Activated T-cell treated with anti-CD3 and anti-CD28 coated beads, Interleukin-2, amount 50 U/mL, for 72 hours (primary cell): ENCODE data around the gene ADARB2. TPM values are rescaled to one million over a fixed set of nuclear protein-coding genes. Genes with fewer than 3 reads are reported as not detected.
"Not testable (repeated sequence)": the region's sequence is repeated elsewhere in the genome, so short reads cannot be mapped to it uniquely, and the experiment has no call there.

Source experiments
- ATAC-seq, 2 donors: fragments of 150-1000 bp; cut with Tn5 transposase; replicated peaks in 1 of 2; 2 replicates each; pipeline ENCODE4 v1.10.0; 2021; ENCODE audit warnings: moderate library complexity in 2 of 2, mild to moderate bottlenecking in 1 of 2
- DNase-seq, 2 donors: peaks; one replicate each; pipeline ENCODE4 v3.0.0; 2021 to 2022; ENCODE audit warnings: mixed read lengths in 1 of 2
- H3K27ac Mint-ChIP-seq: one replicate; pipeline ENCODE4 v1.8.0; 2022; ENCODE audit warnings: mild to moderate bottlenecking, moderate library complexity, mixed read lengths
- H3K27me3 Mint-ChIP-seq: one replicate; pipeline ENCODE4 v1.8.0; 2022; ENCODE audit warnings: low read depth, mixed read lengths
- H3K36me3 Mint-ChIP-seq, 2 donors: one replicate each; pipeline ENCODE4 v1.8.0; 2022; ENCODE audit warnings: mixed read lengths in 2 of 2, mild to moderate bottlenecking in 1 of 2; ENCODE audit not compliant: insufficient read depth in 2 of 2
- H3K4me1 Mint-ChIP-seq: one replicate; pipeline ENCODE4 v1.8.0; 2022; ENCODE audit warnings: low read depth, mixed read lengths
- H3K4me3 Mint-ChIP-seq, 2 donors: one replicate each; pipeline ENCODE4 v1.8.0; 2022; ENCODE audit warnings: mild to moderate bottlenecking in 2 of 2, mixed read lengths in 2 of 2, moderate library complexity in 2 of 2
- H3K9me3 Mint-ChIP-seq, 2 donors: one replicate each; pipeline ENCODE4 v1.8.0; 2022; ENCODE audit warnings: mixed read lengths in 2 of 2
- total RNA-seq, 2 donors: library from RNA; stranded (reverse); gene quantifications; one replicate each; pipeline ENCODE4 v1.2.3, GENCODE V29; 2022

Gene ADARB2
- total RNA-seq, 2 donors from 2014 or later = 0.60 to 2.0 TPM

- not testable (repeated sequence) for DNase-seq, H3K36me3 Mint-ChIP-seq, ATAC-seq, H3K9me3 Mint-ChIP-seq, H3K27ac Mint-ChIP-seq, H3K27me3 Mint-ChIP-seq, H3K4me3 Mint-ChIP-seq, H3K4me1 Mint-ChIP-seq
Measured at GRCh38 chr10:1617376-1618317, 119.7 kb downstream of the ADARB2 start.

- DNase-seq, H3K9me3 Mint-ChIP-seq, H3K27ac Mint-ChIP-seq, H3K36me3 Mint-ChIP-seq, ATAC-seq, H3K4me3 Mint-ChIP-seq, H3K4me1 Mint-ChIP-seq, H3K27me3 Mint-ChIP-seq: not testable (repeated sequence)
Measured at GRCh38 chr10:1616701-1617100, 120.6 kb downstream of the ADARB2 start.

GRCh38 chr10:1615186-1615954 lies 122.0 kb downstream of the ADARB2 start:
- peaks cover 0 to 5% of the 10 kb centered on the region in 2 donors for H3K36me3 Mint-ChIP-seq
- H3K27me3 Mint-ChIP-seq = peaks cover 9% of the 10 kb centered on the region
- no peak for ATAC-seq

GRCh38 chr10:1613511-1613910 lies 123.8 kb downstream of the ADARB2 start:
- Mint-ChIP-seq H3K4me1 (peaks cover 2% of the 10 kb centered on the region), H3K9me3 (no peaks in the 10 kb centered on the region), H3K27me3 (peaks cover 19% of the 10 kb centered on the region), H3K27ac (no peak overlapping the region), H3K36me3 (peaks cover 0 to under 1% of the 10 kb centered on the region in 2 donors), H3K4me3 (no peak overlapping the region)
- DNase-seq (no peak), ATAC-seq (no peak)

More at GRCh38 chr10:1615186-1615954, 122.0 kb downstream of the ADARB2 start:
- Mint-ChIP-seq H3K27ac (no peak overlapping the region), H3K4me1 (no peaks in the 10 kb centered on the region), H3K4me3 (no peak overlapping the region), H3K9me3 (peaks cover 3 to 5% of the 10 kb centered on the region in 2 donors)
- no peak for DNase-seq

- no peak for ATAC-seq
- H3K36me3 Mint-ChIP-seq = no peaks in the 10 kb centered on the region
- no peak for DNase-seq
- H3K27ac Mint-ChIP-seq = no peak overlapping the region
- H3K4me1 Mint-ChIP-seq = peaks cover 8% of the 10 kb centered on the region
- H3K27me3 Mint-ChIP-seq = peaks cover 25% of the 10 kb centered on the region
- no peaks in the 10 kb centered on the region for H3K9me3 Mint-ChIP-seq
- H3K4me3 Mint-ChIP-seq = no peak overlapping the region
Measured at GRCh38 chr10:1612908-1613307, 124.4 kb downstream of the ADARB2 start.

GRCh38 chr10:1611936-1612550 lies 125.3 kb downstream of the ADARB2 start:
- ATAC-seq (no peak), DNase-seq (no peak)
- peaks cover 28% of the 10 kb centered on the region for H3K27me3 Mint-ChIP-seq
- no peaks in the 10 kb centered on the region for H3K9me3 Mint-ChIP-seq
- peaks cover 10% of the 10 kb centered on the region for H3K4me1 Mint-ChIP-seq
- H3K4me3 Mint-ChIP-seq = no peak overlapping the region
- no peaks in the 10 kb centered on the region for H3K36me3 Mint-ChIP-seq
- no peak overlapping the region for H3K27ac Mint-ChIP-seq

GRCh38 chr10:1610986-1611770 lies 126.1 kb downstream of the ADARB2 start:
- ATAC-seq (no peak), DNase-seq (no peak)
- no peaks in the 10 kb centered on the region for H3K36me3 Mint-ChIP-seq
- no peaks in the 10 kb centered on the region for H3K9me3 Mint-ChIP-seq
- H3K4me1 Mint-ChIP-seq = peaks cover 10% of the 10 kb centered on the region
- peaks cover 35% of the 10 kb centered on the region for H3K27me3 Mint-ChIP-seq
- no peak overlapping the region for H3K4me3 Mint-ChIP-seq
- no peak overlapping the region for H3K27ac Mint-ChIP-seq

- Mint-ChIP-seq H3K9me3 (no peaks in the 10 kb centered on the region), H3K36me3 (no peaks in the 10 kb centered on the region), H3K27ac (no peak overlapping the region), H3K4me1 (peaks cover 10% of the 10 kb centered on the region), H3K27me3 (peaks cover 37% of the 10 kb centered on the region), H3K4me3 (no peak overlapping the region)
- DNase-seq (no peak), ATAC-seq (no peak)
Measured at GRCh38 chr10:1609648-1609970, 127.7 kb downstream of the ADARB2 start.

- ATAC-seq (no peak), DNase-seq (no peak)
- peaks cover 10% of the 10 kb centered on the region for H3K4me1 Mint-ChIP-seq
- no peak overlapping the region for H3K27ac Mint-ChIP-seq
- no peaks in the 10 kb centered on the region for H3K9me3 Mint-ChIP-seq
- no peak overlapping the region for H3K4me3 Mint-ChIP-seq
- H3K36me3 Mint-ChIP-seq = no peaks in the 10 kb centered on the region
- peaks cover 37% of the 10 kb centered on the region for H3K27me3 Mint-ChIP-seq
Measured at GRCh38 chr10:1608851-1609647, 128.3 kb downstream of the ADARB2 start.

GRCh38 chr10:1608408-1608807 lies 128.9 kb downstream of the ADARB2 start:
- Mint-ChIP-seq H3K4me3 (no peak overlapping the region), H3K27ac (no peak overlapping the region), H3K4me1 (peaks cover 10% of the 10 kb centered on the region), H3K27me3 (peaks cover 37% of the 10 kb centered on the region), H3K9me3 (no peaks in the 10 kb centered on the region), H3K36me3 (no peaks in the 10 kb centered on the region)
- no peak for DNase-seq
- no peak for ATAC-seq

- no peak for ATAC-seq
- H3K27ac Mint-ChIP-seq = no peak overlapping the region
- H3K27me3 Mint-ChIP-seq = peaks cover 37% of the 10 kb centered on the region
- no peak for DNase-seq
- no peak overlapping the region for H3K4me3 Mint-ChIP-seq
- peaks cover 0 to 2% of the 10 kb centered on the region in 2 donors for H3K9me3 Mint-ChIP-seq
- no peaks in the 10 kb centered on the region for H3K36me3 Mint-ChIP-seq
- peaks cover 10% of the 10 kb centered on the region for H3K4me1 Mint-ChIP-seq
Measured at GRCh38 chr10:1607466-1607865, 129.9 kb downstream of the ADARB2 start.
